HUES48 (cell line): ENCODE results near the gene ADAMTS2.

Experiments
- H3K27ac ChIP-seq: one replicate; pipeline ENCODE4 v1.7.0; 2013; ENCODE audit warnings: low read depth, low read length, inconsistent platforms
- H3K27me3 ChIP-seq: 2 replicates; pipeline ENCODE4 v1.6.1; 2013; ENCODE audit warnings: mild to moderate bottlenecking, low read length; ENCODE audit not compliant: control insufficient read depth, insufficient read depth
- H3K36me3 ChIP-seq: 2 replicates; pipeline ENCODE4 v1.6.1; 2013; ENCODE audit warnings: low read length; ENCODE audit not compliant: control insufficient read depth, insufficient read depth
- H3K4me1 ChIP-seq: 2 replicates; pipeline ENCODE4 v1.6.1; 2013; ENCODE audit warnings: mild to moderate bottlenecking, low read length; ENCODE audit not compliant: control insufficient read depth, insufficient read depth
- H3K4me3 ChIP-seq: 2 replicates; pipeline ENCODE4 v1.5.1; 2013; ENCODE audit warnings: mild to moderate bottlenecking, low read depth, low read length
- H3K9ac ChIP-seq: 2 replicates; pipeline ENCODE4 v1.6.1; 2013; ENCODE audit warnings: mild to moderate bottlenecking, low read depth, low read length, moderate library complexity
- H3K9me3 ChIP-seq: 2 replicates; pipeline ENCODE4 v1.6.1; 2013; ENCODE audit warnings: low read length; ENCODE audit not compliant: control insufficient read depth, insufficient read depth

Gene ADAMTS2

GRCh38 chr5:179149278-179149677, 196.0 kb downstream of the ADAMTS2 start:
- Histone ChIP-seq H3K27ac (no peak overlapping the region), H3K9me3 (no peaks in the 10 kb centered on the region), H3K27me3 (no peaks in the 10 kb centered on the region), H3K36me3 (no peaks in the 10 kb centered on the region), H3K4me1 (no peaks in the 10 kb centered on the region), H3K4me3 (no peak overlapping the region), H3K9ac (no peak overlapping the region)

- no peaks in the 10 kb centered on the region for H3K9me3 ChIP-seq
- no peaks in the 10 kb centered on the region for H3K36me3 ChIP-seq
These were observed 196.5 kb downstream of the ADAMTS2 start for GRCh38 chr5:179148703-179149170.

GRCh38 chr5:179147991-179148702, 197.1 kb downstream of the ADAMTS2 start:
- H3K27me3 ChIP-seq: no peaks in the 10 kb centered on the region
- H3K27ac ChIP-seq: no peak overlapping the region
- H3K36me3 ChIP-seq: no peaks in the 10 kb centered on the region
- H3K9ac ChIP-seq: no peak overlapping the region
- no peak overlapping the region for H3K4me3 ChIP-seq
- H3K9me3 ChIP-seq: no peaks in the 10 kb centered on the region
- H3K4me1 ChIP-seq: no peaks in the 10 kb centered on the region

More at GRCh38 chr5:179148703-179149170, 196.5 kb downstream of the ADAMTS2 start:
- no peak overlapping the region for H3K4me3 ChIP-seq
- no peaks in the 10 kb centered on the region for H3K27me3 ChIP-seq
- H3K4me1 ChIP-seq: no peaks in the 10 kb centered on the region
- H3K27ac ChIP-seq: no peak overlapping the region
- no peak overlapping the region for H3K9ac ChIP-seq

GRCh38 chr5:179146277-179146676, 199.0 kb downstream of the ADAMTS2 start:
- Histone ChIP-seq H3K9me3 (no peaks in the 10 kb centered on the region), H3K4me3 (no peak overlapping the region), H3K27ac (no peak overlapping the region), H3K27me3 (no peaks in the 10 kb centered on the region), H3K9ac (no peak overlapping the region), H3K36me3 (no peaks in the 10 kb centered on the region), H3K4me1 (no peaks in the 10 kb centered on the region)

GRCh38 chr5:179143446-179143845, 201.8 kb downstream of the ADAMTS2 start:
- Histone ChIP-seq H3K4me1 (no peaks in the 10 kb centered on the region), H3K9me3 (no peaks in the 10 kb centered on the region), H3K27ac (no peak overlapping the region), H3K27me3 (no peaks in the 10 kb centered on the region), H3K4me3 (no peak overlapping the region), H3K36me3 (no peaks in the 10 kb centered on the region), H3K9ac (no peak overlapping the region)

GRCh38 chr5:179142434-179143198, 202.6 kb downstream of the ADAMTS2 start:
- Histone ChIP-seq H3K9me3 (no peaks in the 10 kb centered on the region), H3K27me3 (no peaks in the 10 kb centered on the region), H3K4me1 (no peaks in the 10 kb centered on the region), H3K27ac (no peak overlapping the region), H3K4me3 (no peak overlapping the region), H3K36me3 (no peaks in the 10 kb centered on the region), H3K9ac (no peak overlapping the region)

- no peaks in the 10 kb centered on the region for H3K9me3 ChIP-seq
- H3K27ac ChIP-seq: no peak overlapping the region
- no peaks in the 10 kb centered on the region for H3K27me3 ChIP-seq
- H3K36me3 ChIP-seq: no peaks in the 10 kb centered on the region
- H3K9ac ChIP-seq: no peak overlapping the region
- no peak overlapping the region for H3K4me3 ChIP-seq
- no peaks in the 10 kb centered on the region for H3K4me1 ChIP-seq
These were observed 203.4 kb downstream of the ADAMTS2 start for GRCh38 chr5:179141867-179142266.

- no peaks in the 10 kb centered on the region for H3K4me1 ChIP-seq
- H3K27me3 ChIP-seq: no peaks in the 10 kb centered on the region
These were observed 205.0 kb downstream of the ADAMTS2 start for GRCh38 chr5:179140293-179140692.

GRCh38 chr5:179139936-179140235, 205.4 kb downstream of the ADAMTS2 start:
- H3K27me3 ChIP-seq: no peaks in the 10 kb centered on the region
- no peaks in the 10 kb centered on the region for H3K36me3 ChIP-seq
- H3K9me3 ChIP-seq: peaks cover 10% of the 10 kb centered on the region
- no peak overlapping the region for H3K27ac ChIP-seq
- no peaks in the 10 kb centered on the region for H3K4me1 ChIP-seq
- no peak overlapping the region for H3K4me3 ChIP-seq
- H3K9ac ChIP-seq: no peak overlapping the region

More at GRCh38 chr5:179140293-179140692, 205.0 kb downstream of the ADAMTS2 start:
- Histone ChIP-seq H3K9me3 (peaks cover 8% of the 10 kb centered on the region), H3K27ac (no peak overlapping the region), H3K36me3 (no peaks in the 10 kb centered on the region), H3K9ac (no peak overlapping the region), H3K4me3 (no peak overlapping the region)

GRCh38 chr5:179139111-179139935, 205.9 kb downstream of the ADAMTS2 start:
- H3K36me3 ChIP-seq: no peaks in the 10 kb centered on the region
- H3K4me3 ChIP-seq: no peak overlapping the region
- H3K4me1 ChIP-seq: no peaks in the 10 kb centered on the region
- H3K9me3 ChIP-seq: peaks cover 11% of the 10 kb centered on the region
- no peaks in the 10 kb centered on the region for H3K27me3 ChIP-seq
- no peak overlapping the region for H3K9ac ChIP-seq
- no peak overlapping the region for H3K27ac ChIP-seq

- H3K27ac ChIP-seq: no peak overlapping the region
- no peaks in the 10 kb centered on the region for H3K27me3 ChIP-seq
- no peaks in the 10 kb centered on the region for H3K36me3 ChIP-seq
- H3K9me3 ChIP-seq: peaks cover 16% of the 10 kb centered on the region
- H3K4me3 ChIP-seq: no peak overlapping the region
- H3K4me1 ChIP-seq: no peaks in the 10 kb centered on the region
- H3K9ac ChIP-seq: no peak overlapping the region
These were observed 206.7 kb downstream of the ADAMTS2 start for GRCh38 chr5:179138568-179138925.
